Right ventricle myocardium superior (tissue), 1 donor: ENCODE results near the gene C19orf73. TPM values are rescaled to one million over a fixed set of nuclear protein-coding genes. Genes with fewer than 3 reads are reported as not detected.
A peak's percentile ranks its signal among the peaks of the same experiment; 100 is the strongest.
"Not testable (repeated sequence)": the region's sequence is repeated elsewhere in the genome, so short reads cannot be mapped to it uniquely, and the experiment has no call there.

Source experiments
- ATAC-seq: fragments of 200-7000 bp; cut with Tn5 transposase; one replicate; pipeline ENCODE4 v1.9.1; 2020; ENCODE audit warnings: mild to moderate bottlenecking; ENCODE audit not compliant: poor library complexity
- DNase-seq: peaks from one replicate; pipeline ENCODE4 v3.0.0-alpha.2; 2020
- intact Hi-C: fragments of 100-400 bp; cut with DNase I; formaldehyde crosslinking; loops from one replicate; pipeline ENCODE4 v1.11.2; 2022
- total RNA-seq: library from RNA; stranded (reverse); fragmentation: NEBNext Ultra II Directional; extraction: Animal tissue kit (Norgen Biotek cat#: 25700); gene quantifications from one replicate; pipeline ENCODE4 v1.2.1, GENCODE V29; 2021
- donor health status: DM: no; HTN: yes; CAD: no; lungs with severe emphysema.

C19orf73 gene
- total RNA-seq, 1 donor from 2014 or later: 1.3 TPM

- intact Hi-C loops: no loop called here
- peak; percentile 99 for ATAC-seq
These were observed 9.0 kb upstream of the C19orf73 start for GRCh38 chr19:49127674-49128544.

GRCh38 chr19:49127225-49127624 is 8.3 kb upstream of the C19orf73 start:
- ATAC-seq: not testable (repeated sequence)

More at GRCh38 chr19:49127674-49128544, 9.0 kb upstream of the C19orf73 start:
- peak; percentile 96 for DNase-seq

DNA sequence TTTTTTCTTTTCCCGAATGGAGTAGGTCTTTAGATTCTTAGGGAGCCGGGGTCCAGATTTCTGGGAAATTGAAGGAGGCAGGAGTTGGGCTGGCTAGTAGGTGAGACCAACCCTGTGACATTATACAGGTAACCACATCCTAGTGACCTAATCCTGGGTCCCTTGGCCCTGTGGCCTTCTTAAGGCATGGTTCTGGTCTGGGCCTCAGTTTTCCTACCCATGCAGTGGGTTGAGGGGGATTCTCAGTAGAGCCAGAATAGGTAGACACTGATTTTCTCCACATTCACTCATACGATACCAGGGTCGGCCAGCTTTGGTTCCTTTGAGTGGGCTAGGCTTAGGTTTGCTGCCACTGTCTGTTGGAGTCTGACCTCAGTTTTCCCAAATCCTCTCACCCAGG is 7.6 kb upstream of the C19orf73 start:
- no peak for ATAC-seq
- intact Hi-C loops: no loop called here
- no peak for DNase-seq

More at GRCh38 chr19:49127225-49127624, 8.3 kb upstream of the C19orf73 start:
- intact Hi-C loops, DNase-seq: not testable (repeated sequence)

- no peak for ATAC-seq
- DNase-seq: no peak
- intact Hi-C loops: no loop called here
These were observed 6.2 kb upstream of the C19orf73 start for GRCh38 chr19:49125025-49125731.

- intact Hi-C loops, DNase-seq, ATAC-seq: not testable (repeated sequence)
These were observed 4.3 kb upstream of the C19orf73 start for GRCh38 chr19:49123285-49123684.

DNA sequence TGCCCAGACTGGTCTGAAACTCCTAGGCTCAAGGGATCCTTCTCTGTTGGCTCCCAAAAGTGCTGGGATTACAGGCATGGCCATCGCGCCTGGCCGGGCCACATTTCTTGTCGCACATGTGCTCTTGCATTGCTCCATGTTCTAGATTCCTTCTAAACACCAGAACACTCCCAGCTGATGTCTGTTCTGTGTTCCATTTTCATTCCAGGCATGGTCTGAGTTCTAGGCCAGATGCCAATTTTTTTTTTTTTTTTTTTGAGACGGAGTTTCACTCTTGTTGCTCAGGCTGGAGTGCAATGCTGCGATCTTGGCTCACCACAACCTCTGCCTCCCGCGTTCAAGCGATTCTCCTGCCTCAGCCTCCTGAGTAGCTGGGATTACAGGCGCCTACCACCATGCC is 2.9 kb upstream of the C19orf73 start:
- ATAC-seq, intact Hi-C loops, DNase-seq: not testable (repeated sequence)

DNA sequence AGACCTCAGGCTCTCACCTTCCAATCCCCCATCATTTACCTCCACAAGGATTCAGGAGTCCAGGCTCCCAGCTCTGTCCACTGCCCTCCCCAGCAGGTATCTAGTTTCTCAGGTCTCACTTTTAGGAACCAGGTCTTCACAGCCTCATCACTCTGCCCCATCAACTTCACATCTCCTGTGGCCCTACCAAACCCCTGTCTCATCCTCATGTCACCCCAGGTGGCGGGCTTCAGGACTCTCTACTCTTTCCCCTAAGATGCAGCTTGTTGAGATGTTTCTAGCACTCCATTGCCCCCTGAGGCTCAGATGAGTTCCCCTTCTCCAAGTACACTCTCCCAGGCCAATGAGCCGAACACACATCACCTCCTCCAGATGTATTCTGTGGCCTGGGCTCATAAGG is 1.9 kb upstream of the C19orf73 start:
- no peak for ATAC-seq
- intact Hi-C loops: no loop called here
- no peak for DNase-seq

- DNase-seq (no peak), ATAC-seq (no peak)
- intact Hi-C loops: no loop called here
These were observed 1.4 kb upstream of the C19orf73 start for GRCh38 chr19:49120325-49120683.

DNA sequence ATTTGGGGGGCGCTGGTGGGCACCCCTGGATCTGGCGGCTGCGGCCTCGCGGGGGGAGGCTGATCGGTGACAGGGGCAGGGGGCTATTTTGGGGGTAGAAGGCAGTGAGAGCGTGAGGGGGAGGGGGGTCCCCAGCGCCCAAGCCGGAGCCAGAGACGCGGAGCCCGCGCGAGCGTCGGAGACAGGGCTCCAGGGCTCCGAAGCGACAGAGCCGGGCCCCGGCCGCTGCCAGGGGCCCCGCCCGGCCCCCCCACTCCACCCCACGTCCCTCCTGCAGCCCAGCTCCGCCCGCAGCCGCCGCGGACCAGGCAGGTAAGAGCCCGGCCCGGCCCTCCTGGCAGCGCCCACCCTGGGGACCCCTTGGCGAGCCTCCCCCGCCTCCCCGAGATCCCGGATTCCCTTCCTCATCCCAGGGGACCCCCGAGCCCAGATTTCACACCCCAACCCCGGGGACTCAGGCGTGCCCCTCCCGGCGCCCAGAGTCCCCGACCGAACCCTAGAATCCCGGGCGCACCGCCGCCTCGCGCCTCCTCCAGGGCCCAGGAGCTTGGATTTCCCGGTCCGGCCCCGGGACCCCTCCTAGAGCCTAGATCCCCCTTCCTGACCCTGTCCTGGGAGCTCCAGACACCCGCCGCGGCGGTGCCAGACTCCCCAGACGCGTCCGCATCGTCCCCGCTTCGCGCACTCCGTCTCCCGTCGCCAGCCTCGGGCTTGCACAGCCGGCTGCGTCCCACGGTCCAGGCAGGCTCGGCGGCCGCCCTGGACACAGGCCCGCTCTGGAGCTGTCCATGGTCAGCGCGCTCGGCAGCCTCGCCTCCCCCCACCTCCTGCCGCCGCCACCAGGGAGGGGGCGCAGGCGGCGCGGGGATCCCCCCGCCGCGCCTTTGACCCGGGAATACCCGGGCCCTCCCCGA is 725 bp upstream of the C19orf73 start, which contains the start of gene PPFIA3:
PPFIA3 (plus strand) TSS at position 134 of the 914 bp plus-strand sequence. CDS start 8,330 bp downstream, outside the sequence.
- DNase-seq: peak; percentile 81
- peak; percentile 64 for ATAC-seq
- intact Hi-C loops: no loop called here

- peak; percentile 50 for DNase-seq
- intact Hi-C loops: no loop called here
- no peak for ATAC-seq
These were observed 1.0 kb downstream of the C19orf73 start for GRCh38 chr19:49117677-49118564.

DNA sequence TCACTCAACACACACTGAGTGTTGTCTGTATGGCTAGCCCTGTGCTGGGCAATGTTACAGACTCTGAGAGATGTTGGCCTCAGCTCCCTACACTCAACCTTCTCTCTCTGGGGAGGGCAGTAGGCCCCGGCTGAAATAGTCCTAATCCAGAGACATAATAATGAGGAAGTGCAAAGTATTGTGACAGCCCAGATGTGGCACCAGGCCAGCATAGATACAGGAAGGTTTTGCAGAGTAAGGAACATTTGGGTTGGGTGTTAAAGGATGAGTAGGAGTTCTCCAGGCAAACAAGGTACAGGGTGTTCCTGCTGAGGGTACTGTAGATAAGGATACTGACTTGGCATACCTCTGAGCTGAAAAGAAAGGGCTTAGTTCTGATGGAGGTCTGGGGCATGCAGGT is 2.4 kb downstream of the C19orf73 start:
- peak; percentile 81 for DNase-seq
- ATAC-seq: no peak
- intact Hi-C loops: no loop called here

DNA sequence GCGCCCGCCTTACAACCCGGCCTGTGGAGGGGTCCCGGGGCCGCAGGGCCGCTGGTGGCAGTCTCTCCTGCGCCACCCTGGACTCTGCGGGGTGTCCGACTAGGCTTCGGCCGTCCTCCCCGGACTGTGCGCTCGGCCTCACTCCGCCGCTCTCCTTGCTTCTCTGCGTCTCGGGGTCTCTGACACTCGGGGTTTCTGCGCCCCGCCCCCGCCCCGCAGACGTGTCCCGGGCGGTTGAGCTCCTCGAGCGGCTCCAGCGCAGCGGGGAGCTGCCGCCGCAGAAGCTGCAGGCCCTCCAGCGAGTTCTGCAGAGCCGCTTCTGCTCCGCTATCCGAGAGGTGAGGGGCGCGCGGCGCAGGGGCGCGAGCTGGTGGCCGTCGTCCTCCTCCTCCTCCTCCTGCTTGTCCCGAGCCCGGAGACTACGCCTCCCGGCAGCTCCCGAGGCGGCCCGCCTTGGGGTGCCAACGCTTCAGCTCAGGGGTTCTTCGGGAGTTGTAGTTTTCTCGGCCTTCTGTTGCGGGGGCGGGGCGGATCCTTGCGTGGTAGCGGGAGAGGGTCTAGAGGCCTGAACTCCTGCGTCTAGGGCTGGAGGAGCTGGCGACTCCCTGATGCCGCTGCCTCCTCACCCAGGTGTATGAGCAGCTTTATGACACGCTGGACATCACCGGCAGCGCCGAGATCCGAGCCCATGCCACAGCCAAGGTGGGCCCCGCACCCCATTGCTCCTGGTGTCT is 4.1 kb downstream of the C19orf73 start:
- DNase-seq (peak; percentile 80), ATAC-seq (peak; percentile 30)
- intact Hi-C loops: no loop called here

- intact Hi-C loops: no loop called here
- peak; percentile 69 for ATAC-seq
These were observed 4.9 kb downstream of the C19orf73 start, which contains the start of gene LIN7B for GRCh38 chr19:49113762-49114629. LIN7B (plus strand) TSS chr19:49114370; CDS start chr19:49114405, 35 bp downstream.

DNA sequence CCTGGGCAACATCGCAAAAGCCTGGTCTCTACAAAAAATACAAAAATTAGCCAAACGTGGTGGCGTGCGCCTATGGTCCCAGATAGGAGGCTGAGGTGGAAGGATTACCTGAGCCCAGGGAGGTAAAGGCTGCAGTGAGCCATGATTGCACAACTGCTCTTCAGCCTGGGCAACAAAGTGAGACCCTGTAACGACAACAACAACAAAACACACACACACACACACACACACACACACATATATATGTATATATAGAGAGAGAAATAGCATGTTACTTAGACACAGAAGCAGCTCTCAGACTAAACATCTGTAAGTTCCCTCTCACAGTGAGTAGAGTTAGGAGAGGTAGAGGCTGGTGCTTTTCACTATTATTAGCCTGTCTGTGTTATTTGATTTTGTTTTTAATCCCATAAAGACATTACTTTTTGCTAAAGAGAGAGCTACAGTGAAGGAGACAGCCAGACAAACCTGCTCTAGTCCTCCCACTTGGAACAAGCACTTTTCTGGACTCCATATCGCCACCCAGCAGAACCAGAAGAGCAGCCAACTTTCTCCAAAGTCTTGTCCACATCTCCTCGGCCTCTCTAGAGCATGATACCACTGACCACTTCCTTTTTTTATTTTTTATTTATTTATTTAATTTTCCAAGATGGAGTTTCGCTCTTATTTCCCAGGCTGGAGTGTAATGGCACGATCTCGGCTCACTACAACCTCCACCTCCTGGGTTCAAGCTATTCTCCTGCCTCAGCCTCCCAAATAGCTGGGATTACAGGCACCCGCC is 7.5 kb downstream of the C19orf73 start:
- intact Hi-C loops: no loop called here
- no peak for ATAC-seq
- DNase-seq: no peak

More at GRCh38 chr19:49113762-49114629, 4.9 kb downstream of the C19orf73 start, which contains the start of gene LIN7B:
- DNase-seq: peak; percentile 79

DNA sequence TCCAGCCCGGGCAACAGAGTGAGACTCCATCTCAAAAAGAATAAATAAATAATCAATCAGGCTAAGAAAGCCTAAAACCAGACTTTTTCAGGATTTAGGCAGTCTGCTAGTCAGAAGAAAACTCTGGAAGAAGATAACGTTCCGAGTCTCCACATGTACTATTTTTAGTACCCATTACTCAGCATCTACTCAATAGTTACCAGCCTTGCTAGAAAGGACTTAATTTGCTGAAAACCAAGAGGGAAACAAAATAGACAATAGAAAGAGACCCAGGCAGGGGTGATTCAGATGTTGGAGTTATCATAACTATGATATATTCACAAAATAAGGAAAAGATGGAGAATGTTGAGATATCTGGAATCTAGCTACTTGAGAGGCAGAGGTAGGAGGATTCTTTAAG is 8.4 kb downstream of the C19orf73 start:
- DNase-seq: no peak
- intact Hi-C loops: no loop called here
- no peak for ATAC-seq
